IMR-90 (cell line): ENCODE results near the gene ABCB6. TPM values are rescaled to one million over a fixed set of nuclear protein-coding genes. Genes with fewer than 3 reads are reported as not detected.

Experiments used
- ATAC-seq: fragments of 200-7000 bp; cut with Tn5 transposase; 2 replicates; pipeline ENCODE4 v1.9.1; 2020; ENCODE audit warnings: low read depth, mild to moderate bottlenecking, moderate library complexity
- BruUV-seq: library from RNA; stranded (reverse); fragments of 400-500 nt; replicated peaks from 2 replicates; lab custom pipeline; 2021; lab: Mats Ljungman, UMichigan
- CTCF ChIA-PET: fragments of 300-600 bp; formaldehyde crosslinking; extraction: SDS; loops from one replicate; lab custom pipeline; 2021; ENCODE audit warnings: antibody characterized with exemption; lab: Yijun Ruan, JAX
- POLR2A ChIA-PET: fragments of 300-600 bp; sonication (Branson Sonifier 250); formaldehyde crosslinking; loops from one replicate; lab custom pipeline; 2022; ENCODE audit warnings: antibody characterized with exemption; ENCODE audit not compliant: unreplicated experiment; lab: Charles Lee
- DNase-seq: peaks from one replicate; pipeline ENCODE4 v3.0.0; 2013
- H2AFZ ChIP-seq: replicated peaks from 2 replicates; pipeline ENCODE3; 2013; ENCODE audit warnings: low read length, mild to moderate bottlenecking; ENCODE audit not compliant: poor library complexity
- H2AK5ac ChIP-seq: 2 replicates; pipeline ENCODE4 v1.6.1; 2013; ENCODE audit warnings: low read depth, low read length, inconsistent platforms
- H2AK9ac ChIP-seq: replicated peaks from 2 replicates; pipeline ENCODE3; 2013; ENCODE audit warnings: mild to moderate bottlenecking, low read depth, low read length, moderate library complexity; ENCODE audit not compliant: poor library complexity
- H2BK120ac ChIP-seq: 2 replicates; pipeline ENCODE4 v1.6.1; 2013; ENCODE audit warnings: low read depth, low read length, inconsistent platforms
- H2BK15ac ChIP-seq: 3 replicates; pipeline ENCODE4 v1.6.1; 2013; ENCODE audit warnings: low read depth, low read length, inconsistent platforms
- H2BK20ac ChIP-seq: 2 replicates; pipeline ENCODE4 v1.6.1; 2013; ENCODE audit warnings: low read depth, mild to moderate bottlenecking, inconsistent platforms, low read length, moderate library complexity
- H2BK5ac ChIP-seq: 2 replicates; pipeline ENCODE4 v1.6.1; 2013; ENCODE audit warnings: mild to moderate bottlenecking, low read depth, low read length, inconsistent platforms; ENCODE audit not compliant: poor library complexity, severe bottlenecking
- H3K14ac ChIP-seq: replicated peaks from 2 replicates; pipeline ENCODE4 v1.6.1; 2013; ENCODE audit warnings: low read depth, low read length, inconsistent platforms
- H3K18ac ChIP-seq: 2 replicates; pipeline ENCODE4 v1.6.1; 2013; ENCODE audit warnings: low read depth, low read length, control low read depth
- H3K23ac ChIP-seq: 2 replicates; pipeline ENCODE4 v1.6.1; 2013; ENCODE audit warnings: low read depth, low read length, inconsistent platforms
- H3K27ac ChIP-seq: 2 replicates; pipeline ENCODE4 v1.5.1; 2013; ENCODE audit warnings: mild to moderate bottlenecking, control low read depth, low read length; ENCODE audit not compliant: insufficient read depth
- H3K27me3 ChIP-seq: 2 replicates; pipeline ENCODE4 v1.6.1; 2013; ENCODE audit warnings: low read length; ENCODE audit not compliant: control insufficient read depth, insufficient read depth
- H3K36me3 ChIP-seq: 2 replicates; pipeline ENCODE4 v1.6.1; 2013; ENCODE audit warnings: low read length, mixed read lengths; ENCODE audit not compliant: control insufficient read depth, insufficient read depth
- H3K4ac ChIP-seq: 2 replicates; pipeline ENCODE4 v1.6.1; 2013; ENCODE audit warnings: low read depth, low read length, inconsistent platforms
- H3K4me1 ChIP-seq: 2 replicates; pipeline ENCODE4 v1.6.1; 2013; ENCODE audit warnings: low read length, mixed read lengths; ENCODE audit not compliant: control insufficient read depth, insufficient read depth
- H3K4me2 ChIP-seq: 2 replicates; pipeline ENCODE4 v1.6.1; 2013; ENCODE audit warnings: low read depth, mild to moderate bottlenecking, control low read depth, low read length, moderate library complexity
- H3K4me3 ChIP-seq: 2 replicates; pipeline ENCODE4 v1.5.1; 2013; ENCODE audit warnings: low read depth, mild to moderate bottlenecking, control low read depth, low read length, moderate library complexity; ENCODE audit not compliant: insufficient read depth
- H3K56ac ChIP-seq: 2 replicates; pipeline ENCODE4 v1.6.1; 2013; ENCODE audit warnings: low read length, inconsistent platforms; ENCODE audit not compliant: insufficient read depth; ENCODE audit errors: extremely low read depth
- H3K79me1 ChIP-seq, 2 experiments: 2 replicates each; pipeline ENCODE4 v1.6.1; 2013; ENCODE audit warnings: low read length in 2 of 2, inconsistent platforms in 1 of 2, low read depth in 1 of 2
- H3K9ac ChIP-seq: 2 replicates; pipeline ENCODE4 v1.6.1; 2013; ENCODE audit warnings: low read depth, low read length, control low read depth
- H3K9me1 ChIP-seq: 2 replicates; pipeline ENCODE4 v1.6.1; 2013; ENCODE audit warnings: low read length, inconsistent platforms; ENCODE audit not compliant: insufficient read depth
- H3K9me3 ChIP-seq: 2 replicates; pipeline ENCODE4 v1.6.1; 2013; ENCODE audit warnings: low read length; ENCODE audit not compliant: control insufficient read depth, insufficient read depth
- H4K20me1 ChIP-seq: 2 replicates; pipeline ENCODE4 v1.6.1; 2013; ENCODE audit warnings: low read length, inconsistent platforms; ENCODE audit not compliant: insufficient read depth
- H4K5ac ChIP-seq: 2 replicates; pipeline ENCODE4 v1.6.1; 2013; ENCODE audit warnings: mild to moderate bottlenecking, low read depth, low read length, control low read depth
- H4K8ac ChIP-seq, 2 experiments: 2 replicates each; pipeline ENCODE4 v1.6.1; 2013; ENCODE audit warnings: low read depth in 2 of 2, low read length in 2 of 2, control low read depth in 1 of 2, inconsistent platforms in 1 of 2
- H4K91ac ChIP-seq: 2 replicates; pipeline ENCODE4 v1.6.1; 2013; ENCODE audit warnings: low read depth, low read length, inconsistent platforms; ENCODE audit not compliant: insufficient read depth
- CEBPB ChIP-seq: IDR thresholded peaks from 2 replicates; pipeline ENCODE4 v1.6.1; 2012; ENCODE audit warnings: low read depth, low read length, improper control_type of control experiment
- CTCF ChIP-seq: conservative IDR thresholded peaks from 2 replicates; pipeline ENCODE4 v1.5.1; 2012; ENCODE audit warnings: mild to moderate bottlenecking, low read depth, low read length, improper control_type of control experiment
- ELK1 ChIP-seq: fragments of 150-350 bp; IDR thresholded peaks from 2 replicates; pipeline ENCODE4 v1.6.1; 2016; ENCODE audit warnings: low read depth, mild to moderate bottlenecking, low read length, moderate library complexity, borderline replicate concordance
- POLR2A ChIP-seq: IDR thresholded peaks from 2 replicates; pipeline ENCODE4 v1.6.1; 2012; ENCODE audit warnings: mild to moderate bottlenecking, low read depth, low read length
- WGBS, 2 experiments: methylation state at CpG; one replicate each; pipeline versions ENCODE4 v1.1.5 to v1.1.7; 2013; ENCODE audit warnings: missing lambda C conversion rate in 2 of 2; ENCODE audit not compliant: insufficient read length in 1 of 2; ENCODE audit errors: extremely low coverage in 2 of 2; 5-methylcytosine and 5-hydroxymethylcytosine counted together
- dilution Hi-C: fragments of 300-500 bp; cut with HindIII; formaldehyde crosslinking; loops from one replicate; pipeline ENCODE4 v1.14.3; 2018; ENCODE audit warnings: low sequenced_read_pairs; ENCODE audit not compliant: unreplicated experiment
- in situ Hi-C: fragments of 300-500 bp; cut with MboI; formaldehyde crosslinking; loops from 3 replicates; pipeline ENCODE4 v1.14.3; 2019; ENCODE audit warnings: low sequenced_read_pairs, inconsistent platforms, mixed read lengths
- intact Hi-C: fragments of 100-400 bp; cut with micrococcal nuclease; formaldehyde crosslinking; loops from 2 replicates; pipeline ENCODE4 v1.10.0; 2022
- polyA plus RNA-seq, 3 experiments: library from polyadenylated mRNA; depleted of rRNA; stranded (reverse); fragments of >200 nt; gene quantifications; 2 replicates each; pipeline ENCODE4 v1.2.3, GENCODE V29; 2012; ENCODE audit warnings: low replicate concordance in 1 of 3
- total RNA-seq: library from RNA; depleted of rRNA; stranded (reverse); fragments of >200 nt; gene quantifications from 2 replicates; pipeline ENCODE4 v1.2.3, GENCODE V29; 2012

The ABCB6 gene
- total and polyA plus RNA-seq, 2 of the 4 experiments (the other 2 are of a cell fraction), result 12.5 to 24.7 TPM

GRCh38 chr2:219247678-219248642 is 29.2 kb upstream of the ABCB6 start:
- no peak overlapping the region for H2BK20ac ChIP-seq
- ATAC-seq (no peak), DNase-seq (no peak)
- H3K23ac ChIP-seq, result no peak overlapping the region
- H2AFZ ChIP-seq, result no peak overlapping the region
- H4K5ac ChIP-seq, result no peak overlapping the region
- peaks cover 21% of the 10 kb centered on the region; the same call in 1 of the 2 replicates for H3K36me3 ChIP-seq
- H3K27ac ChIP-seq, result peak overlapping the region; percentile 9; the same call in 1 of the 2 replicates
- no TSS peak for BruUV-seq
- no peaks in the 10 kb centered on the region for H3K27me3 ChIP-seq
- no peak overlapping the region for H2BK15ac ChIP-seq
- H3K9me3 ChIP-seq, result no peaks in the 10 kb centered on the region
- no peak overlapping the region for H3K4me3 ChIP-seq
- in situ Hi-C loops, result no loop called here
- intact Hi-C loops, result no loop called here
- no peak overlapping the region for H3K18ac ChIP-seq
- no peak overlapping the region; the same call in 1 of the 2 replicates for H2BK120ac ChIP-seq
- H4K91ac ChIP-seq, result no peak overlapping the region
- no peak overlapping the region for H3K14ac ChIP-seq
- dilution Hi-C loops, result no loop called here
- no peak overlapping the region; the same call in 1 of the 2 replicates for H3K4ac ChIP-seq
- peak overlapping the region; percentile 13 for H2AK5ac ChIP-seq
- ChIA-PET CTCF (interaction anchor here (2.3 kb wide), 1 partner anchor 47 kb away, joined by 10 read pairs; no protein-coding TSS in a partner anchor), POLR2A (no interaction called here)
- H3K79me1 ChIP-seq, result peaks cover 23 to 48% of the 10 kb centered on the region in 2 experiments
- H3K9ac ChIP-seq, result no peak overlapping the region
- H3K4me1 ChIP-seq, result peaks cover 38% of the 10 kb centered on the region
- WGBS, 2 experiments, result 100% methylated on average over 1 of the region's 17 CpGs; no CpG with 5 or more reads in 1 of the 2 experiments
- H3K9me1 ChIP-seq, result peaks cover 49% of the 10 kb centered on the region
- no peak overlapping the region for H2BK5ac ChIP-seq
- H3K56ac ChIP-seq, result no peak overlapping the region
- 0 out of 2 replicates have a peak, but pooled peaks cover 8% of the 10 kb centered on the region for H4K20me1 ChIP-seq
- H4K8ac ChIP-seq, result no peak overlapping the region
- H3K4me2 ChIP-seq, result no peak overlapping the region
- H2AK9ac ChIP-seq, result peak overlapping the region; percentile 20
- no peak for TF ChIP-seq CEBPB
- 0 out of 2 replicates have a peak, but pooled peaks have one; percentile 5 for TF ChIP-seq POLR2A
- TF ChIP-seq CTCF, result no peak
- no peak for TF ChIP-seq ELK1
